GM12872 (cell line): ENCODE results near the gene SHBG.
A peak's percentile ranks its signal among the peaks of the same experiment; 100 is the strongest.

Source experiments
- TF ChIP-seq, protein P1 (sequence below): IDR thresholded peaks from 3 replicates; pipeline ENCODE4 v1.5.1; 2011; ENCODE audit warnings: low read depth, mild to moderate bottlenecking, low read length, moderate library complexity; ENCODE audit not compliant: insufficient read depth

SHBG gene

DNA sequence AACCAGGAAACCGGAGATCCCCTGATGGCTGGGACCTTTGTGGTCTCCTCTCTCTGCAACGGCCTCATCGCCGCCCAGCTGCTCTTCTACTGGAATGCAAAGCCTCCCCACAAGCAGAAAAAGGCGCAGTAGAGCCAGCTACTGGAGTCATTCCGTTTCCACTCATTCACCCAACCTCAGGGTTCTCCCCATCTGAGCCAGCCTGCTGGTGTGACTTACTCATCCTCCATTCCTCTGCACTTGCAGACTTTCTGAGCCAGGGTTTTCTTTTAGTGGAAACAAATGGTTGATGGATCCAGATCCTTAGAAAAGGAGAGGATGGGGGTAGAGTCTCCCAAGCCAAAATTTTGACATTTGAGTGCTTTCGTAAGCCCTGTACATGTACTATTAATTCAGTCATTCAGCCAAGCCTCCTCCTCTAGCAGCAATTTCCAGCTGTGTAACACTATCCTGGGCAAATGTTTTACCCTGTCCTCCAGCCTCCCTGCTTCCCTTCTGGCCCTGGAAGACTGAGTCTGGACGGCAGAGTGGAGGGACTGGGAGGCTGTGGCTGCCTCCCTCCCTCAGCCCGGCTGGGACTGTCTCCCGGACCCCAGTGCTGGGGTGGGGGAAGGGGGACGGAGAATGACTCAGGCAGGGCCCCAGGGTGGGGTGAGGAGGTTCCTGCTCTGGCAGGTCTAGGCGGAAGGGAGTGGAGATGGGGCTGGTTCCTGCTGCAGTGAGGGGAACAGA lies 42.3 kb upstream of the SHBG start:
- TF ChIP-seq, protein P1, sequence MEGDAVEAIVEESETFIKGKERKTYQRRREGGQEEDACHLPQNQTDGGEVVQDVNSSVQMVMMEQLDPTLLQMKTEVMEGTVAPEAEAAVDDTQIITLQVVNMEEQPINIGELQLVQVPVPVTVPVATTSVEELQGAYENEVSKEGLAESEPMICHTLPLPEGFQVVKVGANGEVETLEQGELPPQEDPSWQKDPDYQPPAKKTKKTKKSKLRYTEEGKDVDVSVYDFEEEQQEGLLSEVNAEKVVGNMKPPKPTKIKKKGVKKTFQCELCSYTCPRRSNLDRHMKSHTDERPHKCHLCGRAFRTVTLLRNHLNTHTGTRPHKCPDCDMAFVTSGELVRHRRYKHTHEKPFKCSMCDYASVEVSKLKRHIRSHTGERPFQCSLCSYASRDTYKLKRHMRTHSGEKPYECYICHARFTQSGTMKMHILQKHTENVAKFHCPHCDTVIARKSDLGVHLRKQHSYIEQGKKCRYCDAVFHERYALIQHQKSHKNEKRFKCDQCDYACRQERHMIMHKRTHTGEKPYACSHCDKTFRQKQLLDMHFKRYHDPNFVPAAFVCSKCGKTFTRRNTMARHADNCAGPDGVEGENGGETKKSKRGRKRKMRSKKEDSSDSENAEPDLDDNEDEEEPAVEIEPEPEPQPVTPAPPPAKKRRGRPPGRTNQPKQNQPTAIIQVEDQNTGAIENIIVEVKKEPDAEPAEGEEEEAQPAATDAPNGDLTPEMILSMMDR = no peak

DNA sequence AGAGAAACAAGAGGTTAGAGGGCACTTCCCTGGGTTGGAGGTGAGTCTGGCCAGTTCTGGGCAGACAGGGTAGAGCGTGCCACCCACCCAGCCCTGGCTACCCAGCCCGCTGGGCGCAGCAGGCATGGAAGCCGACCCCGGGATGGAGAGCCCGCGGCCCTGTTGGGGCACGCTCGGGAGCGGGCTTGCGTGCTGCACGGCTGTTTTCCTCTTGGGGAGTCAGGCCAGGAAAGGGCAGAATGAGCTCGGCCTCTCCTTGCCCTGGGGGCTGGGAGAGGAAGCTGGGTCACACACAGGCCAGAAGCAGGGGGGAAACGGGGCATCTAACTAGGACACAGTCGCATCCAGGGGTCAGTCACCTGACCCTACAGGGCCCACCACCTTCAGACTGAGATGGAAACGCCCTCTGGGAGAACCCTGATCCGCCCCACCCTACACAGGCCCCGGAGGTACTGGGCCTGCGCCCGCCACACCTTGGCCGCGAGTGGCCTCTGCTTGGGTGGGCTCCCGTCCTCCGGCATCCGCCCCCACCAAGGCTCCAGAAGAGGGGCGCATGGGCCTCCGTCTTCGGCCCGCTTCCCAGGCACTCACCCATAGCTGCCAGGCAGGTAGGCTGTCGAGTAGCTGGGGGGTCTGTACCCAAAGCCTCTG lies 41.3 kb upstream of the SHBG start:
- TF ChIP-seq, protein P1 = no peak

DNA sequence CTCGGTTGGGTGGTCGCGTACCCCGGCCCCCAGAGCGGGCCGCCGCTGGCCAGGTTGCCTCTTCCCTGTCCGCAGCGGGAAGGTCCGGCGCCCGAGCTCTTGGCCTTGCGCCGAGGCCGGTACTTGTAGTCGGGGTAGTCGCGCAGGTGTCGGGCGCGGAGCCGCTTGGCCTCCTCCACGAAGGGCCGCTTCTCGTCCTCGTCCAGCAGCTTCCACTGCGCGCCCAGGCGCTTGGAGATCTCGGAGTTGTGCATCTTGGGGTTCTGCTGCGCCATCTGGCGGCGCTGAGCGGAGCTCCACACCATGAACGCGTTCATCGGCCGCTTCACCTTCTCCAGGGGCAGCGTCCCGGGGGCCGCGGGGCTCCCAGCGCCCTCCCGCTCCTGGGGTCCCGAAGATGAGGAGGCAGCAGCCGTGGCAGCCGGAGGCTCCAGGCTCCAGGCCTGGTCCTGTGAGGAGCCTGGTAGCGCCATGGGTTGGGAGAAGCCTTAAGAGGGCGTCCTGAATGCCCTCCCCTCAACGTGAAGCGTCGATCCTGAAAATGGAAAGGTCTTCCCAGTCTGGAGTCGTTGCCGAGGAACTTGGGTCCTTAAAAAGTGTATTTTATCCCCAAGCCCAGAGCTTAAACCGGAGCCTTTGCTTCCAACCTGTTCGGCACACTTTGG lies 40.6 kb upstream of the SHBG start:
- TF ChIP-seq, protein P1 = peak; percentile 91

DNA sequence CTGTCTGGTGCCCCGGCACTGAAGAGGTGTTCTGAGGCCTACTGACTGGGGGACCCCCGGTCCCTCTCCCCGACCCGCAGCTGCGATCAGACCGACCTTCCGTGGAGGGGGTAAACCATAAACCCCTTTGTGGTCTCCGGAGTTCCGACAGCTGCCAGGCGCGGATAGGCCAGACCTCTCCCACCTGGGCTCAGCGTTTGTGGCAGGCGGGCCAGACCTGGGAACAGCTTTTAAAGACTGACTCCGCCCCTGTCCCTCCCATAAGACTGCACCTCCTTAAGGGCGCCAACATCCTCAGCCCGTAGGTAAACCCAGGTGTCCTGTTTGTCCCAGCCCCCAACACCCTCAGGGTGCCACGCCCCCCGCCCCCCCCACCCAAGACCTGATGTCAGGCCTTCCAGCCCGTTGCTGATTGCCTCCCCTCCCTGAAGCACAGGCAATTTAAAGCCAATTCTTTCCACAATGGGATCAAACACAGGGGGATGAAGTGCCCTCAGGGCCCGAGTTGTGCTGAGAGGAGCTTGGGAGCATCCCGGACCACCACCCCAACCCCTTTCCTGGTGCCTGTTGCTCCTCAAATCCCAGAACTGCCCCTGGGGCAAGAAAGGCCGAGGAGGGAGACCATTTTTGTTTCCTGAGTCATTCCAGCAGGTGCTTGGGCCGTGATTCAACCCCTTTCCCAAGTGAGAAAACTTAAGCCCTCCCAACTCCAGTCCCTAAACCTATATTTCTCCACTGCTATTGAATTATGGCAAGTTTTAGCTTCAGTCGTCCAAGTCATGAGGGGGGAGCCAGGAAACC lies 39.8 kb upstream of the SHBG start, which contains the start of gene SOX15:
SOX15 (minus strand) TSS at position 204 of the 801 bp plus-strand sequence. CDS start 418 bp downstream, outside the sequence.
- TF ChIP-seq, protein P1 = no peak

DNA sequence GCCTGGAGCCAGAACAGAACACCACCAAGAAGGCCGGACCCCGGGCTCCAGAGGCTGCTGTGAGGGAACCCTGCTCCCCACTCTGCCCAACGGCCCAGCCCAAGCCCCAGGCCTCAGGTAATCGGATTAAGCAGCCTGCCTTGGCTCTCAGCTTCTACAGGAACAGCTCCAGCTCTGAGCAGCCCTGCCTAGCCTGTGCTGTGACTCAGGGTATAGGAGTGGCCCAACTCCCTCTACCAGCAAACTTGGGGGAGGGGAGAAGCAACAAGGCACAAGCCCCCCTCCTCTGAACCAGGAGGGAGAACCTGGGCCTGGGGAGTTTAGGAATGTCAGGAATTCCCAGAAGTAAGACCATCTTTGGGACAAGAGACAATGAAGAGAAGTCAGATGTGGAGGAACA lies 39.2 kb upstream of the SHBG start:
- TF ChIP-seq, protein P1 = no peak

DNA sequence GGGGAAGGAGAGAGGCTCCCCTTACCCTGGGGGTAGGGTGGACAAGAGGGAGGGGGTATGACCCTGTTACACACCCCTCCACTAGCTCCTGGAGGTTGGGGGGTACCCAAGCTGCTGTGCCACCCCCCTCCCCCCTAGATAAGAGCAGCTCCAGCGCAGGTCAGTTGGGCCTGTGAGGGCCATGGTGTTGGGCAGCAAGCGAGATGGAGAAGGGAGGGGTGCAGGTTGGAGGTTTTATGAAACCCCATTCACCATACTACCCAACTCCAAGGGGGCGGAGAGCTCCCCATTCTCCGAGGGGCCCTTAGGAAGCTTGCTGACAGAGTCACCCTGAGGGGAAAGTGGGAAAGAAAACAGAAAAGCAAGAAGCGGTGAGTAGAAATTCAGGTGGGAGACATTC lies 38.3 kb upstream of the SHBG start:
- TF ChIP-seq, protein P1 = no peak

DNA sequence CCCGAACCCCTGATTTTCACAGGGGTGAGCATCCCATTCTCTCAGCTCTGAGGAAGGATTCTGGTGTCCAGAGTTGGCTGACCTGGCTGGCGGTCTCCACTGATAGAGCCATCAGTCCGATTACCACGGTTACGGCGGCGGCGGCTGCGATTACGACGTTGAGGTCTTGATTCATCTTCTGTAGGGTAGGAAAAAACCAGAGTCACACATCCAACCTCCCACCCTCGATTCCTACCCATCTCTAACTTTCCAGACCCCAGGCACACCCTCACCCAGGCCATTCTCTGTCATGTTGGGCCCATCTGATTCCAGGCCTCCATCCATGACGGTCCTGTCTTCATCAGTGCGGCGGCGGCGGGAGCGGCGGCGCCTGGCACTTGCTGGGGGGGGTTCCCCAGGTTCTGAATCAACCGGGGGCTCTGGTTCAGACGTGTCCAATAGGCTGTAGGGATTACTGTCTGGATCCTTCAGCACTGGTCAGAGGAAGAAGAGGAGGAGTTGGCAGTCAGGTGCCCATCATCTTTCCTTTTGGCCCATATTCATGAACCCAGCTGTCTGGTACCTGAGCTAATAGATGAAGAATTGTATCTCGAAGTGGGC lies 37.4 kb upstream of the SHBG start:
- TF ChIP-seq, protein P1 = no peak
